ENCODE data around the gene ADH6.

ADH6 gene

DNA sequence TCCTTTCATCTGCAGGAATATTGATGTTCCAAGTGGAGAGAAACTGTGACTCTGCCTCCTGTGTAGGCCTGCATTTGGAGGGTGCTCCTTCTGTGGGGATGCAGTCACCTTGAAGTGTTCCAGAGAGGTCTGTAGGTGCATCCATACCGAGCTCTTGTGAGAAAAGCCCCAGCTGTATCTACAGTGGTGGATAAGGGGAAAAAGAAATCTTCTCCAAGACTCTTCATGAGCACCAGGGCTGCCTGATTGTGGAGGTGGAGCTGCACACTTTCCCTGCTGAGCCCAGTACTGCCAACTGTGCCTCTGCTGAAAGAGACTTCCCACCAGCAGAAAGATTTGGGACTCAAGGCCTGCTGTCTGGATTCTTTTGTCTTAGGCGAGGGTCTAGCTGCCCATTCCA lies 39.9 kb downstream of the ADH6 start:
- TF ChIP-seq CTCF (IDR thresholded peaks at IDR 0.05; ENCODE audit: control insufficient read depth, insufficient read depth, low read depth, low read length, missing control alignments): no peak
- DNase-seq (ENCODE audit: low read depth): no peak

DNA sequence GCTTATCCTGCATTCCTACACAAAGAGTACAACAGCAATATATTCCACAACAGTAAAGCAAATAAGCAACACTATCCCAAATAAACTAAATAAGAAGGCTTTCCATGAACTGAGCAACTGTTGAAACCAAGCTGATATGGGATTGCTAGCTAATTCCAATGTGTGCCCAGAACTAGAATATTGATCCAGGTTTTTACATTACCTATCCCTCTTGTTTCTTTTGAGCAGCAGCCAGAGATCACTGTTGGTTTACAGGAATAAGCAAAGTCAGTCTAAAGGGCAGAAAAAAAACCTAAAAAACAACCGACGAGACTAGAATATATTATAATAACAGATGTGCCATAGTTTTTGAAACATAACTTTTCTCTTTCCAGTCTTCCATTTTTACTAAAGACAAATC lies 52.5 kb downstream of the ADH6 start:
- DNase-seq (ENCODE audit: low read depth): no peak
- TF ChIP-seq CTCF (IDR thresholded peaks at IDR 0.05; ENCODE audit: control insufficient read depth, insufficient read depth, low read depth, low read length, missing control alignments): no peak
- H3K4me3 ChIP-seq (ENCODE audit: control insufficient read depth, low read depth, low read length): no peak overlapping the region

More for the DNA sequence above, 39.9 kb downstream of the ADH6 start:
- no peak overlapping the region for H3K4me3 ChIP-seq (ENCODE audit: control insufficient read depth, low read depth, low read length)

DNA sequence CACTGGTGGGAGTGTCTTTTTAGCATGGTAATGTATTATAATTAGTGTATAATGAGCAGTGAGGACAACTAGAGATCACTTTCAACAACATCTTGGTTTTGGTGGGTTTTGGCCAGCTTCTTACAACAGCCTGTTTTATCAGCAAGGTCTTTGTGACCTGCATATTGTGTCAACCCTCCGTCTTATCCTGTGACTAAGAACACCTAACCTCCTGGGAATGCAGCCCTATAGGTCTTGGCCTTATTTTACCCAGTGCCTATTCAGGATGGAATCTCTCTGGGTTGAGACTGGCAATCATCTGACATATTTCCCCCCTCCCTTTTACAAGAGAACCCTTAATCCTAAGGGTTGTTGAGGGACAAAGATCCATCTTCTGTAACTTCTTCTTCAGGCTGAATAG lies 53.1 kb downstream of the ADH6 start:
- TF ChIP-seq CTCF (IDR thresholded peaks at IDR 0.05; ENCODE audit: control insufficient read depth, insufficient read depth, low read depth, low read length, missing control alignments): no peak
- H3K4me3 ChIP-seq (ENCODE audit: control insufficient read depth, low read depth, low read length): no peak overlapping the region
- DNase-seq (ENCODE audit: low read depth): no peak

DNA sequence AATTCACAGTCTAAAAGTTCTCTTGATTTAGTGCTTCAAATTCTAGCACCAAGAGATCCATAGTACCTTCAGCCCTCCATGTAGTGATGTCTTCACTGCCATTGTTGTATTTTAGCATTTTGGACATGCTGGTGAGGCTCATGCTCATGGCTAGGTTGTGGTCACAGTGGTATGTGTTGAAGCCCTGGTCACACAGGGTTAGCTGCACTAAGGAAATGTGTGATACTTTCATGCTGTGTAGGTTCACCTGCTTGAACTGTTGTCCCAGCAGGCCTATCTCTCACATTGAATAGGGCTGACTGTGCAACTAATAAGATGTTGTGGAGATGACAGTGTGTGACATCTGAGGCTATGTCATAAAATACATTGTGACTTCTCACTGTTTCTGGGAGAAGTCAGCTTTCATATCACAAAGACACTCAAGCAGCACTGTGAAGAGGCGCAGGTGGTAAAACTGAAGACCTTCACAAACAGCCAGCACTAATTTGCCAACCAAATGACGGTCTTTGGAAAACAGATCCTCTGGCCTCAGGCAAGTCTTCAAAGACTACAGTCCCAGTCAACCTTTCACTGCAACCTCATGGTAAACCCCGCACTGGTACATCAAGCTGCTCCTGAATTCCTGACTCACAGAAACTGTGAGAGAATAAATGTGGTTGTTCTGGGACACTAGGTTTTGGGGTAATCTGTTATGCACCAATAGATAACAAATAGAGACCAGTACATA lies 57.5 kb downstream of the ADH6 start:
- no peak overlapping the region for H3K4me3 ChIP-seq (ENCODE audit: control insufficient read depth, low read depth, low read length)
- no peak for DNase-seq (ENCODE audit: low read depth)
- TF ChIP-seq CTCF (IDR thresholded peaks at IDR 0.05; ENCODE audit: control insufficient read depth, insufficient read depth, low read depth, low read length, missing control alignments): no peak

GRCh38 chr4:99159699-99160098 lies 59.3 kb downstream of the ADH6 start:
- no peak overlapping the region for H3K4me3 ChIP-seq (ENCODE audit: control insufficient read depth, low read depth, low read length)
- peak; percentile 5 for TF ChIP-seq CTCF (IDR thresholded peaks at IDR 0.05; ENCODE audit: control insufficient read depth, insufficient read depth, low read depth, low read length, missing control alignments)
- no peak for DNase-seq (ENCODE audit: low read depth)

DNA sequence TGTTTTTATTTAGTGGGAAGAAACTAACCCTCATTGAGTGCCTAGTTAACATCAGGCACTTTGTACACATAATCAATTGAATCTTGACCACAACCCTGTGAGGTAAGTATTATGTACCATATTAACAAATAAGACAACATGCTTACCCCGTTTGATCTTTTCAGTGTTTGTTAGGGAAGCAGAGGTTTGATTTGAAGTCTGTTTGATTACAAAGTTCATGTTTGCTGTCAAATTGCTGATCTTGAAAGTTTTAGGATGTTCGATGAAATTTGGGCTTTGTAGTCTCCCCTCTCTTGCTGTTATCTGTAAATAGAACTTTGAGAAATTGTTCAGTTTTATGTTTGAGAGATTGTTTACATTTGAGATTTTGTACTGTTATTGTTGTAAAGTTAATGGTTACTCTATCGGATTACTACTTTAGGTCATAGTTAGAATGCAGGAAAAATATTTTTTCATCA lies 61.5 kb downstream of the ADH6 start:
- no peak for TF ChIP-seq CTCF (IDR thresholded peaks at IDR 0.05; ENCODE audit: control insufficient read depth, insufficient read depth, low read depth, low read length, missing control alignments)
- no peak for DNase-seq (ENCODE audit: low read depth)
- no peak overlapping the region for H3K4me3 ChIP-seq (ENCODE audit: control insufficient read depth, low read depth, low read length)
